ENCODE data around the gene THRA. TPM values are rescaled to one million over a fixed set of nuclear protein-coding genes. Genes with fewer than 3 reads are reported as not detected.

The THRA gene
- total RNA-seq, 1 donor from 2014 or later, result 7.1 TPM

- no peaks in the 10 kb centered on the region for H3K27me3 ChIP-seq (ENCODE audit: control insufficient read depth, insufficient read depth, low read length)
- DNase-seq (ENCODE audit: low read depth), result no peak
- H3K4me3 ChIP-seq (ENCODE audit: low read depth, low read length), result no peak overlapping the region
- no peaks in the 10 kb centered on the region for H3K36me3 ChIP-seq (ENCODE audit: control insufficient read depth, insufficient read depth, low read length)
- TF ChIP-seq CTCF (IDR thresholded peaks at IDR 0.05; ENCODE audit: insufficient read depth, low read length, poor library complexity, severe bottlenecking), result no peak
Observed at GRCh38 chr17:40110026-40110845, 47.5 kb downstream of the THRA start.

GRCh38 chr17:40111221-40112128, 48.7 kb downstream of the THRA start:
- peak; percentile 81 for TF ChIP-seq CTCF (IDR thresholded peaks at IDR 0.05; ENCODE audit: insufficient read depth, low read length, poor library complexity, severe bottlenecking)
- no peak for DNase-seq (ENCODE audit: low read depth)
- H3K36me3 ChIP-seq (ENCODE audit: control insufficient read depth, insufficient read depth, low read length), result no peaks in the 10 kb centered on the region
- no peak overlapping the region for H3K4me3 ChIP-seq (ENCODE audit: low read depth, low read length)
- H3K27me3 ChIP-seq (ENCODE audit: control insufficient read depth, insufficient read depth, low read length), result no peaks in the 10 kb centered on the region

- no peaks in the 10 kb centered on the region for H3K36me3 ChIP-seq (ENCODE audit: control insufficient read depth, insufficient read depth, low read length)
- no peak for DNase-seq (ENCODE audit: low read depth)
- TF ChIP-seq CTCF (IDR thresholded peaks at IDR 0.05; ENCODE audit: insufficient read depth, low read length, poor library complexity, severe bottlenecking), result no peak
- H3K4me3 ChIP-seq (ENCODE audit: low read depth, low read length), result no peak overlapping the region
- H3K27me3 ChIP-seq (ENCODE audit: control insufficient read depth, insufficient read depth, low read length), result no peaks in the 10 kb centered on the region
Observed at GRCh38 chr17:40112191-40112711, 49.5 kb downstream of the THRA start.

- Histone ChIP-seq H3K4me3 (ENCODE audit: low read depth, low read length) (no peak overlapping the region), H3K27me3 (ENCODE audit: control insufficient read depth, insufficient read depth, low read length) (no peaks in the 10 kb centered on the region), H3K36me3 (ENCODE audit: control insufficient read depth, insufficient read depth, low read length) (no peaks in the 10 kb centered on the region)
- no peak for DNase-seq (ENCODE audit: low read depth)
- TF ChIP-seq CTCF (IDR thresholded peaks at IDR 0.05; ENCODE audit: insufficient read depth, low read length, poor library complexity, severe bottlenecking), result no peak
Observed at GRCh38 chr17:40112718-40113109, 49.9 kb downstream of the THRA start.

DNA sequence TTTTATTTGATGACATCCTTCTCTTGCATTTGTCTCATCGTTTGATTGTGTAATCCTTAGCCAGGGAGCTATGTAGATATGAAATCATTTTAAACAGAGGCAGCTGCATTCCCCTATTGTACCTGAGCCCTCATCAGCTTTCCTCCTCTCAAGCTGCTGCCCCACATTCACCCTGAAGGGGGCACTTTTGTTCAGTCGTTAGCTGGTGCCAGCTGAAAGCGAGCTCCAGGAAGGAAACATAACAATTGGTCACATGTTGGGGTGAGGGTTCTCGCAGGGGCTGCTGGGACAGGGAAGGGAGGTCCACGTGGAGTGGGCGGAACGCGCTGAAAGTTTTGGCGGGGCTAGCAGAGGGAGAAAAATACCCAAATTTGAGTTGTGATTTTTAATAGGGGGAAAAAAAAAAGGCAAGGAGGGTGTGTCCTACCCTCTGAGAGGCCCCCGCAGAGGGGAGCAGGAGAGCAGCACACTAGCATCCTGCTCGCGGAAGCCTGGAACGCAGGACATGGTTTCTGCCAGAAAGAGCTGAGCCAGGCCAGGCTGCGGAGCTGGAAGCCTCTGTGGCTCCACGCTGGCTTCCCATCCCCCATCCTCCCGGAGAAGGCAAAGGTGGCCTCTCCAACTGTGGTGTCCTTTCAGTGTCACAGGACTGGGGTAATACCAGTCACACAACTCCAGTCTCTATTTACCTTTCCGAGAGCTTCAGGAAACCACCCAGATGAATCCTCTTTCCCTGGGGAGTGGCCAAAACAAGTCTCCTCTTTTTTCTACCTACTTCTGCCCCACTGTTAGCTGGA, 50.5 kb downstream of the THRA start:
- Histone ChIP-seq H3K36me3 (ENCODE audit: control insufficient read depth, insufficient read depth, low read length) (no peaks in the 10 kb centered on the region), H3K4me3 (ENCODE audit: low read depth, low read length) (peak overlapping the region; percentile 37), H3K27me3 (ENCODE audit: control insufficient read depth, insufficient read depth, low read length) (no peaks in the 10 kb centered on the region)
- TF ChIP-seq CTCF (IDR thresholded peaks at IDR 0.05; ENCODE audit: insufficient read depth, low read length, poor library complexity, severe bottlenecking), result peak; percentile 87
- DNase-seq (ENCODE audit: low read depth), result no peak
